Measurements from ENCODE around the gene PROP1.

DNA sequence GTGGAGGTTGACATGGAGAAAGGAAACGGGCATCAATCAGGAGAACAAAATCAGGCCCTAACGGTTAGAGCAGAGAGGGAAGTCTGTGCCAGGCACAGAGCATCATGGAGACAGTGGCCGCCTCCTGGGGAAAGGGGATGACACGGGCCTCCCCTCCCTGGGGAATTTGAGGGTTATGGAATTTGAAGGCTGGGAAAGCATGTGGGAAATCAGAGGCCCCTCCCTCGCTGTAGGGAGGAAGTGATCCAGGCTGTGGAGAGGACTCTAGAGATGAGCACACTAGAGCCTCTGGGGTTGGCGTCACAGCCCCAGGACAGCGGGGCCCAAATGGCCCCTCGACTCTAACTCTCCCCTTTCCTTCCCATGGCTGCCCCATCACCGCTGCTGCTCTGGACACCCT lies 36.7 kb downstream of the PROP1 start:
- TF ChIP-seq, protein P1, sequence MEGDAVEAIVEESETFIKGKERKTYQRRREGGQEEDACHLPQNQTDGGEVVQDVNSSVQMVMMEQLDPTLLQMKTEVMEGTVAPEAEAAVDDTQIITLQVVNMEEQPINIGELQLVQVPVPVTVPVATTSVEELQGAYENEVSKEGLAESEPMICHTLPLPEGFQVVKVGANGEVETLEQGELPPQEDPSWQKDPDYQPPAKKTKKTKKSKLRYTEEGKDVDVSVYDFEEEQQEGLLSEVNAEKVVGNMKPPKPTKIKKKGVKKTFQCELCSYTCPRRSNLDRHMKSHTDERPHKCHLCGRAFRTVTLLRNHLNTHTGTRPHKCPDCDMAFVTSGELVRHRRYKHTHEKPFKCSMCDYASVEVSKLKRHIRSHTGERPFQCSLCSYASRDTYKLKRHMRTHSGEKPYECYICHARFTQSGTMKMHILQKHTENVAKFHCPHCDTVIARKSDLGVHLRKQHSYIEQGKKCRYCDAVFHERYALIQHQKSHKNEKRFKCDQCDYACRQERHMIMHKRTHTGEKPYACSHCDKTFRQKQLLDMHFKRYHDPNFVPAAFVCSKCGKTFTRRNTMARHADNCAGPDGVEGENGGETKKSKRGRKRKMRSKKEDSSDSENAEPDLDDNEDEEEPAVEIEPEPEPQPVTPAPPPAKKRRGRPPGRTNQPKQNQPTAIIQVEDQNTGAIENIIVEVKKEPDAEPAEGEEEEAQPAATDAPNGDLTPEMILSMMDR (IDR thresholded peaks at IDR 0.05 in 8 of 11, conservative IDR thresholded peaks at IDR 0.05 in 3 of 11), result no peak
- no peak for TF ChIP-seq POLR2AphosphoS5 (IDR thresholded peaks at IDR 0.05)
